Endothelial cell of umbilical vein (primary cell): ENCODE results near the gene TBC1D23. TPM values are rescaled to one million over a fixed set of nuclear protein-coding genes. Genes with fewer than 3 reads are reported as not detected.
A peak's percentile ranks its signal among the peaks of the same experiment; 100 is the strongest.

Experiments used
- BruUV-seq: library from RNA; stranded (reverse); fragments of 400-500 nt; replicated peaks from 2 replicates; lab custom pipeline; 2021; lab: Mats Ljungman, UMichigan
- CTCF ChIA-PET: fragments of 300-600, 350-600 bp; sonication (Branson Sonifier 250); formaldehyde crosslinking; loops from one replicate; lab custom pipeline; 2021; ENCODE audit warnings: antibody characterized with exemption, inconsistent platforms; lab: Charles Lee
- POLR2A ChIA-PET: fragments of 300-600, 350-600 bp; sonication (Branson Sonifier 250); formaldehyde crosslinking; loops from one replicate; lab custom pipeline; 2021; ENCODE audit warnings: antibody characterized with exemption, inconsistent platforms; lab: Charles Lee
- DNase-seq: peaks from one replicate; pipeline ENCODE4 v3.0.0-alpha.2; 2011; ENCODE audit warnings: low read depth, low spot score
- FAIRE-seq: peaks from 2 replicates; lab custom pipeline; 2011; peaks lifted over from hg19 to GRCh38; lab: Jason Lieb, UNC
- H2AFZ ChIP-seq: 2 replicates; pipeline ENCODE4 v1.6.0; 2012; ENCODE audit warnings: low read depth, low read length, control low read depth, inconsistent platforms
- H3K27ac ChIP-seq: 2 replicates; pipeline ENCODE4 v1.5.1; 2011; ENCODE audit warnings: low read depth, mild to moderate bottlenecking, control low read depth, low read length, moderate library complexity; ENCODE audit not compliant: insufficient read depth
- H3K27me3 ChIP-seq, 2 experiments: 2 replicates each; pipeline versions ENCODE4 v1.6.0 to v1.6.1; 2011; ENCODE audit warnings: low read length in 2 of 2, mixed read lengths in 1 of 2; ENCODE audit not compliant: control insufficient read depth in 2 of 2, insufficient read depth in 2 of 2
- H3K36me3 ChIP-seq, 2 experiments: 2 replicates in 1 of 2; 3 replicates in 1 of 2; pipeline ENCODE4 v1.5.1; 2011; ENCODE audit warnings: low read length in 2 of 2, mild to moderate bottlenecking in 1 of 2, moderate library complexity in 1 of 2; ENCODE audit not compliant: control insufficient read depth in 2 of 2, insufficient read depth in 2 of 2; ENCODE audit errors: extremely low read depth in 1 of 2
- H3K4me1 ChIP-seq: 3 replicates; pipeline ENCODE4 v1.5.1; 2011; ENCODE audit warnings: mild to moderate bottlenecking, low read length; ENCODE audit not compliant: control insufficient read depth, insufficient read depth; ENCODE audit errors: extremely low read depth
- H3K4me2 ChIP-seq: 2 replicates; pipeline ENCODE4 v1.6.1; 2011; ENCODE audit warnings: low read length, control low read depth, mixed read lengths; ENCODE audit not compliant: insufficient read depth
- H3K4me3 ChIP-seq, 3 experiments: fragments of 200-600 bp in 1 of 3; sonication (generic), shearing (Covaris generic) in 1 of 3; replicated peaks in 1 of 3; 2 replicates each; pipeline ENCODE4 v1.5.1; 2011 to 2016; ENCODE audit warnings: control low read depth in 3 of 3, low read length in 3 of 3, mild to moderate bottlenecking in 2 of 3, inconsistent platforms in 1 of 3, low read depth in 1 of 3, moderate library complexity in 1 of 3; ENCODE audit not compliant: insufficient read depth in 1 of 3
- H3K79me2 ChIP-seq: 2 replicates; pipeline ENCODE4 v1.6.0; 2012; ENCODE audit warnings: low read length, inconsistent platforms; ENCODE audit not compliant: control insufficient read depth, insufficient read depth
- H3K9ac ChIP-seq: replicated peaks from 2 replicates; pipeline ENCODE3; 2011; ENCODE audit warnings: low read length, control low read depth; ENCODE audit not compliant: insufficient read depth; ENCODE audit errors: extremely low read depth
- H3K9me1 ChIP-seq: replicated peaks from 3 replicates; pipeline ENCODE4 v1.6.0; 2011; ENCODE audit warnings: mild to moderate bottlenecking, low read length; ENCODE audit not compliant: control insufficient read depth, insufficient read depth; ENCODE audit errors: extremely low read depth
- H3K9me3 ChIP-seq: replicated peaks from 2 replicates; pipeline ENCODE4 v1.5.1; 2012; ENCODE audit warnings: low read length, inconsistent platforms; ENCODE audit not compliant: control insufficient read depth, insufficient read depth
- H4K20me1 ChIP-seq: replicated peaks from 2 replicates; pipeline ENCODE3; 2011; ENCODE audit warnings: mild to moderate bottlenecking, low read length; ENCODE audit not compliant: control insufficient read depth, insufficient read depth; ENCODE audit errors: extremely low read depth
- CTCF ChIP-seq, 2 donors: IDR thresholded peaks; 1 replicate in 1 of 2; 2 replicates in 1 of 2; pipeline ENCODE4 v1.5.1; 2011; ENCODE audit warnings: low read length in 2 of 2, mild to moderate bottlenecking in 2 of 2, moderate library complexity in 2 of 2, control low read depth in 1 of 2, inconsistent platforms in 1 of 2, low read depth in 1 of 2; ENCODE audit not compliant: insufficient read depth in 1 of 2; ENCODE audit errors: extremely low read depth in 1 of 2
- EZH2 ChIP-seq: IDR thresholded peaks from 2 replicates; pipeline ENCODE4 v1.6.1; 2012; ENCODE audit warnings: borderline replicate concordance, low read depth, mild to moderate bottlenecking, moderate library complexity, low read length, inconsistent platforms; ENCODE audit not compliant: severe bottlenecking
- FOS ChIP-seq: IDR thresholded peaks from 2 replicates; pipeline ENCODE4 v1.6.1; 2011; ENCODE audit warnings: mild to moderate bottlenecking, low read length, moderate library complexity, borderline replicate concordance; ENCODE audit not compliant: insufficient read depth
- JUN ChIP-seq: IDR thresholded peaks from 2 replicates; pipeline ENCODE4 v1.6.1; 2011; ENCODE audit warnings: borderline replicate concordance, low read depth; ENCODE audit not compliant: insufficient read length, insufficient read depth
- MAX ChIP-seq: IDR thresholded peaks from 2 replicates; pipeline ENCODE4 v1.6.1; 2011; ENCODE audit not compliant: insufficient read depth, insufficient read length
- MYC ChIP-seq: IDR thresholded peaks from one replicate; pipeline ENCODE4 v1.6.1; 2011; ENCODE audit warnings: mild to moderate bottlenecking, low read depth, low read length
- POLR2AphosphoS5 ChIP-seq: IDR thresholded peaks from 2 replicates; pipeline ENCODE4 v1.6.1; 2012; ENCODE audit warnings: low read depth, mild to moderate bottlenecking, control low read depth, low read length, moderate library complexity; ENCODE audit not compliant: insufficient read depth
- dilution Hi-C: fragments of 300-500 bp; cut with MboI; formaldehyde crosslinking; loops from one replicate; pipeline ENCODE4 v1.15.0; 2019; ENCODE audit warnings: low sequenced_read_pairs; ENCODE audit not compliant: extremely low pct_ligation_motif_present
- intact Hi-C: fragments of 100-400 bp; cut with micrococcal nuclease; formaldehyde crosslinking; loops from one replicate; pipeline ENCODE4 v1.10.0; 2022
- polyA plus RNA-seq, 4 experiments: library from polyadenylated mRNA; depleted of rRNA in 3 of 4; stranded (reverse) in 3 of 4; unstranded in 1 of 4; fragments of >200 nt; gene quantifications; 2 replicates each; pipeline versions ENCODE4 v1.2.1 to v1.2.3, GENCODE V29; 2011 to 2012; ENCODE audit warnings: missing spikeins in 1 of 4
- total RNA-seq: library from RNA; stranded (reverse); gene quantifications from 2 replicates; pipeline ENCODE4 v1.2.3, GENCODE V29; 2021

The TBC1D23 gene
- total and polyA plus RNA-seq, 2 donors (not counting 3 experiments of a cell fraction or from before 2014, with no cell fraction given), result 10.3 to 34.8 TPM

- TF ChIP-seq MAX (no peak), EZH2 (no peak)
- H3K27ac ChIP-seq, result no peak overlapping the region
- no peaks in the 10 kb centered on the region for H3K36me3 ChIP-seq
- no peaks in the 10 kb centered on the region for H3K27me3 ChIP-seq
- no peak overlapping the region for H3K4me2 ChIP-seq
- FAIRE-seq, result no peak
- H3K9ac ChIP-seq, result no peak overlapping the region
- H3K79me2 ChIP-seq, result peaks cover 52% of the 10 kb centered on the region
- no peaks in the 10 kb centered on the region for H3K9me1 ChIP-seq
- no peak overlapping the region for H2AFZ ChIP-seq
- CTCF ChIA-PET, result interaction anchor here (1.6 to 2.8 kb wide), 3 partner anchors 9 to 426 kb away, joined by 7 to 8 read pairs (median 8); partner anchors contain the start of gene TBC1D23
- no peak overlapping the region for H3K4me3 ChIP-seq
- intact Hi-C loops (no loop called here), dilution Hi-C loops (no loop called here)
- H3K9me3 ChIP-seq, result no peaks in the 10 kb centered on the region
- peaks cover 3% of the 10 kb centered on the region for H4K20me1 ChIP-seq
- DNase-seq, result no peak
- H3K4me1 ChIP-seq, result peaks cover 4% of the 10 kb centered on the region
- POLR2A ChIA-PET, result interaction anchor here (1.4 kb wide), 1 partner anchor 9 kb away, joined by 6 read pairs; the partner anchor contains the start of gene TBC1D23
- no TSS peak for BruUV-seq
These were observed 8.2 kb downstream of the TBC1D23 start for GRCh38 chr3:100269001-100269400.

- no TSS peak for BruUV-seq
- peak; percentile 50 for FAIRE-seq
These were observed 8.8 kb downstream of the TBC1D23 start for GRCh38 chr3:100269410-100270214.

More at GRCh38 chr3:100269410-100270214, 8.8 kb downstream of the TBC1D23 start:
- no peak overlapping the region for H2AFZ ChIP-seq
- no peak overlapping the region for H3K9ac ChIP-seq
- dilution Hi-C loops (no loop called here), intact Hi-C loops (no loop called here)
- POLR2A ChIA-PET, result interaction anchor here (1.4 kb wide), 1 partner anchor 9 kb away, joined by 6 read pairs; the partner anchor contains the start of gene TBC1D23
- CTCF ChIA-PET, result interaction anchor here (1.0 to 2.8 kb wide), 5 partner anchors 9 to 438 kb away, joined by 4 to 8 read pairs (median 7); partner anchors contain the start of gene TBC1D23
- no peaks in the 10 kb centered on the region for H3K9me1 ChIP-seq
- H3K27ac ChIP-seq, result no peak overlapping the region
- no peak overlapping the region for H3K4me3 ChIP-seq
- H4K20me1 ChIP-seq, result peaks cover 3% of the 10 kb centered on the region
- peaks cover 49% of the 10 kb centered on the region for H3K79me2 ChIP-seq
- DNase-seq, result peak; percentile 34
- H3K4me1 ChIP-seq, result peaks cover 4% of the 10 kb centered on the region
- H3K27me3 ChIP-seq, result no peaks in the 10 kb centered on the region
- H3K9me3 ChIP-seq, result no peaks in the 10 kb centered on the region
- no peak overlapping the region for H3K4me2 ChIP-seq
- TF ChIP-seq MYC (no peak), FOS (peak; percentile 77), JUN (peak; percentile 8), POLR2AphosphoS5 (peak; percentile 34), EZH2 (no peak), CTCF (IDR thresholded peaks at IDR 0.05; ENCODE audit: extremely low read depth in 1 of 2, insufficient read depth in 1 of 2, low read depth in 1 of 2, low read length in 2 of 2) (no peak)
- H3K36me3 ChIP-seq, result no peaks in the 10 kb centered on the region
